ENCODE results near the gene PCMTD2.
"Not testable (repeated sequence)": the region's sequence is repeated elsewhere in the genome, so short reads cannot be mapped to it uniquely, and the experiment has no call there.

The PCMTD2 gene

DNA sequence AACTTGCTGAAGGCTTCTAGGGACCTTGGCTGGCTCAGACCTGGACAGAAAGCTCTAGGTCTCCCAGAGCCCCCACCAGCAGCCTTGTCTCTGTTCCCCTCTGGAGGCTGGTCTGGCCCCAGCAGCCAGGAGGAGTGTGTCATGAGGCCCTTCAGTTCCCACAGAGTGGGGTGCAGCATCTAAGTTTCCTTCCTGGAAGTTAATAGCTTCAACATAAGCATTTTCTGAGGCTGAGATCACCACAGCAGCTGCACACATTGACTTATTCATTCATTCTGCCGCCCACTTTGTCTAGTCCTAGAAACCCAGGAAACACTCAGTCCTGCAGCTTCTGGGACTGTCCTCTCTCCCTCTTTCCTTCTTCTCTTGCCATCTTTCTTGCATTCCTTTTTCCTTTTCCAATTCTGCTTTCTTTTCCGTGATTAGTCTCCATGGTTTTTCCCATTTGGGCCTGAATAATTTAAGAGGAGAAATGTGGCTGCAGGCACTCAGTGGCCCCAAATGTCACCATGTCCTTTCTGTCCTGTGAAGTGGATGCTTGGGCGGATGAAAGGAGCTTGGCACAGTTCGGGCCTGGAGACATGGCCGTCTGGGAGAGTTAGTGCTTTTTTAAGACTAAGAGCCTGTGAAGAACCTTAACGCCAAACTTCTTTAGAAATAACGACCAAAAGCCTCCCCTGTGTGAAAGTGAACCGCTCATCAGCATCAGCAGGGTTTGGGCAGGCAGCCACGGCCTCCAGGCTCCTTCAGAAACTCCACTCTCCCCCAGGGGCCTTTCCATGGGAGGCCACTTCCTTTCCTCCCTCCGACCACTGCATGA, 31.0 kb upstream of the PCMTD2 start:
- no peak for DNase-seq

GRCh38 chr20:64225171-64225595, 30.4 kb upstream of the PCMTD2 start:
- DNase-seq = no peak

DNA sequence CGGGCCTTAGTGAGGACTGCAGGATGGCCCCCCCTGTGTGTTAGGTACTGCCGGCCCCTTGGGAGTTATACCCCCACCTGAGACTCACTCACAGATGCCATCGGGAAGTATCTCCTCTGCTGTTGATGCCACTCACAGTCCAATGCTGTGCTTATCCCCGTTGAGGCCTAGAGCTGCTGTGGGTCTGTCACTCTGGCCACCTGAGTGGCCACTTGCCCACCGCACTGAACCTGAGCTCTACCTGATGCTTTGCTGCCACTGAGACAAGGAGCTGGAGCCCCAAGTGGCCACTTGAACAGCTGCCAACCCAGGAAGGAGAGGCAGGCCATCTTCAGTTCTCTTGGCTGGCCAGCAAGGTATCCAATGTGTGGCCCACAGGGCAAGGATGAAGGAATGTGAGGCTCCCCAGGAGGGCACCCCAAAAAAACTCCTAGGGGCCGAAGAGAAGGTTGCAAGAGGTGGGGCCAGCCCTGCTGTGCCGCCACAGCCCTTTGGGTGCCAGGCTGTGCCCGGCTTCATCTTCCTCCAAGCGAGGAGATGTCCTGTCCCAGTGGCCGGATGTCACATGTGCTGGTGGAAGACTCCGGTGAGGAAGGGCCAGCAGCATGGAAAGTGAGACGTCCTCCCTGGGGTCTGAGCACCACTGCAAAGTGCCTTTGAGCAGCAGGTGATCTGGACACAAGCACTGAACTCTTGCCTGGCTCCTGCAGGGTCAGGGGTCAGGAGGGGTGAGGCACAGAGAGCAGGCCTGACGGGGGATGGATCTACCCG, 29.5 kb upstream of the PCMTD2 start:
- no peak for DNase-seq

- no peak for DNase-seq
Measured at GRCh38 chr20:64226686-64227580, 28.6 kb upstream of the PCMTD2 start.

DNA sequence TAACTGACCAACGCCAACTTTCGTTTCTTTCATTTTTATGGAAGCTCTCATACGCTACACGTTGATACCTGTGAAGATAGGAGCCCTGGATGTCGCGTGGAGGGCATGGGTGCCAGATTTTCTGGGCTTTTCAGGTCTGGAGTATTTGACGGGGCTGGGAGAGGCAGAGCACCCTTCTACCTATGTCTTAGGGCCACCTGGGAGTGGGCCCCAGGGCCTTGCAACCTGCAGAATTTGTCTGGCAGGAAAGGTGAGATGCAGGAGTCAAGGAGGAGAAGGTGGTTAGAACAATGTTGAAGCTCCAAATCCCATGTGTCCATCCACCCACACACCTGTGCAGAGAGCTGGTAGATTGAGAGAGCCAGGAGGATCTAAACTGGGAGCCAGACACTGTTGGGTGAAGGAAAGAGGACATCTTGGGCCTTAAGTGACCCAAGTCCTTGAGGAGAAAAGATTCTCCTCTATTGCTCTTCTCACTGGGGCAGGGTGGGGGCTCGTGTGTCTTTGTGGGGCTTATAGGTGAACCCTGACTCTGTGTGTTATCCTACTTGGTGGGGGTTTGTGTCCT, 27.4 kb upstream of the PCMTD2 start:
- DNase-seq = no peak

DNA sequence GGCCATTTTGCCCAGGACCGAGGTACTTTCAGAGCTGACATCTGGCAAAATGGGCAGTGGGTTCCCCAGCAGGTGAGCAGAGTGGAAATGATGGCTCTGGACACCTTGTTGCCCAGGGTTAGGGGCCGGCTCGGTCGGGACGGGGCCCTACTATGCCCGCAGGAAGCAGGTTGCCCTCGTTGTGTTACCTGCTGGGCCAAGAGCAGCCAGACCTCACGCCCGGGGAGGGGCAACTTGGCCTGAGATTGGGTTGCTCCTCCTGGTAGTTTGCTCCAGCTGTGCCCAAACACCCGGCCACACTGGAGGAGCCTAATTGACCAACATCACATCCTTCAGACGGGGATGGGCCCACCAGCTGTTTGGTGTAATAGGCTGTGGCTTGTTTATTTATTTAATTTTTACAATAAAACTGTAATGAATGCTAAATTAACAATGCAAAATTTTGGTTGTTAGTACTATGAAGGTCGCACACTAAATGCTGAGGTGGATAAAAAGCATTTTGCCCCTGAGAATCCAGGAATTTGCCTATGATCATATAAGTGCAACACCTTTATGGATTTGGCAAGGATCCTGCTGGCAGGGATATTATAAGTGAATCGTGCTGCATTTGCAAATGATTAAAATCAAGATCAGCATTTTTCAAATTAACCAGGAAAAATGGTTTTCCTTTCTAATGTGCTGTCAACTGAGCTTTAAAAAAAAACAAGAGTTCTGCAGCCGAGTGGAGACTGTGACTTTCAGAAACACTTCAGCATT, 26.6 kb upstream of the PCMTD2 start:
- no peak for DNase-seq

GRCh38 chr20:64229507-64230061, 26.0 kb upstream of the PCMTD2 start:
- no peak for DNase-seq

DNA sequence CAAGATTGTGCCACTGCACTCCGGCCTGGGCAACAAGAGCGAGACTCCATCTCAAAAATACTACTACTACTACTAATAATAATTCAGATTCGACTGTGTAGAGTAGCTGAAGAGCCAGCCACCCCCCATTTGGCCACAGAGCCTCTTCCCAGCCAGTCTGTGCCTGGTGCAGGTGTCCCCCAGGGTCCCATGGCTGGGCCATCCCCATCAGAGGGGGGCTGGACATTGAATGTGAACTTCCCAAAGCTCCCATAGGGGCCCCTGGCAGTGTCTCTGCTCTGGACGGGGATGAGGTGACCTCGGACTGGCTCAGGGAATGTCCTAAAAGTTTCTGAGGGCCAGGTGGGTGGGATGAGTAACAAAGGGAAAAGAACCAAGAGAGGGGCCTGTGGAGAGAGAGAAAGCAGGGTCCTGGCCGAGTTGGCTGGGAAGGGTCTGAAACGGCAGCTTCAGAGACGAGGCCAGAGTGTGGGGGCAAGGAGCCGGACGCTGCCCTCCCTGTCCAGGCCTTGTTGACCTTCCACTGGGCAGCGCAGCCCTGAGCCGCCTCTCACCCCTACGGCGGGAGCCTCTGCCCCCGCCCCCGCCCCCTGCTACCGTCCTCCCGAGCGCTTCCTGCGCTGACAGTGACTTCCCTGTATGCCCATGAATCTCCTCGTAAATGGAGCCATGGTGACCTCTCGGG, 24.9 kb upstream of the PCMTD2 start:
- no peak for DNase-seq

- no peak for DNase-seq
Measured at GRCh38 chr20:64231621-64232550, 23.7 kb upstream of the PCMTD2 start.

DNA sequence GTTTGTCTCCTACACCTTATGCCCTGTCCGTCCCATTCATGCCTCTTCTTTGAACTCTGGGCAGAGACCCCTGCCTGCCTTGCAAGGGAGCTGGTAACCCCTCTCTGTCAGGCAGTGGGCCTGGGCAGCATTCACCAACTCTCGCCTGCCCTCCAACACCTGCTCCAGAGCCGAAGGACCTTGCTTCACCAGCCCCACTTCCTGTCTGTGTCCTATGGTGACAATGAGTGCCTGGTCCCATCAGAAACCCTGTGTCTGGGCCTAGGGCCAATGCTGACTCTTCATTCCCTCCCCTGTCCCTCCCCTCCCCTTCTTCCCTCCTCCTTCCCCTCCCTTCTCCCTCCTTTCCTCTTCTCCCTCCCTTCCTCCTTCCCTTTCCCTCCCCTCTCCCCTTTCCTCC, 22.8 kb upstream of the PCMTD2 start:
- no peak for DNase-seq

DNA sequence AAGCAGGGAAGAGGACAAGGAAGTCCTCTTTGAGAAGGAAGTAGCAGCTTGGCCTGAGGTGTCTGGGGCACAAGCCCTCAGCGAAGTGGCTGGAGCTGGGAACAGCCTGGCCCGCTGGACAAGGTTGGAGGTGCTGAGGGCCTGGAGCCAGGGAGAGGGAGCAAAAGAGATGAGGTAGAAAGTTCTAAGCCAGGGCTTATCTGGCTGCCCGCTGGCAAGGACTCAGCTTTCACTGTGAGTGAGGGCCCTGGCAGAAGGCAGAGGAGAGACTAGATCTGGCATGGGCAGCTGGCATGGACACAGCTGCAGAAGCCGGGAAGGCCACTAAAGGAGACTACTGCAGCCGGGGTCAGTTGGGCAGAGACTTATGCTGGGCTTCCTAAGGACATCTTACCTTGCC, 21.8 kb upstream of the PCMTD2 start:
- DNase-seq = no peak

GRCh38 chr20:64234291-64234791, 21.2 kb upstream of the PCMTD2 start:
- no peak for DNase-seq

DNA sequence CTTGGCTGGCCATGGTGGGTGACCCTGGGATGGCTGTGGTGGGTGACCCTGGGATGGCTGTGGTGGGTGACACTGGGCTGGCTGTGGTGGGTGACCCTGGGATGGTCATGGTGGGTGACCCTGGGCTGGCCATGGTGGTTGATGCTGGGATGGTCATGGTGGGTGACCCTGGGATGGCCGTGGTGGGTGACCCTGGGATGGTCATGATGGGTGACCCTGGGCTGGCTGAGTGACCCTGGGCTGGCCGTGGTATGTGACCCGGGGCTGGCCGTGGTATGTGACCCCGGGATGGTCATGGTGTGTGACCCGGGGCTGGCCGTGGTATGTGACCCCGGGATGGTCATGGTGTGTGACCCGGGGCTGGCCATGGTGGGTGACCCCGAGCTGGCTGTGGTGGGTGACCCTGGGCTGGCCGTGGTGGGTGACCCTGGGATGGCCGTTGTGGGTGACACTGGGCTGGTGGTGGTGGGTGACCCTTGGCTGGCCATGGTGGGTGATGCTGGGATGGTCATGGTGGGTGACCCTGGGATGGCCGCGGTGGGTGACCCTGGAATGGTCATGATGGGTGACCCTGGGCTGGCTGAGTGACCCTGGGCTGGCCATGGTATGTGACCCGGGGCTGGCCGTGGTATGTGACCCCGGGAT, 20.5 kb upstream of the PCMTD2 start:
- not testable (repeated sequence) for DNase-seq

DNA sequence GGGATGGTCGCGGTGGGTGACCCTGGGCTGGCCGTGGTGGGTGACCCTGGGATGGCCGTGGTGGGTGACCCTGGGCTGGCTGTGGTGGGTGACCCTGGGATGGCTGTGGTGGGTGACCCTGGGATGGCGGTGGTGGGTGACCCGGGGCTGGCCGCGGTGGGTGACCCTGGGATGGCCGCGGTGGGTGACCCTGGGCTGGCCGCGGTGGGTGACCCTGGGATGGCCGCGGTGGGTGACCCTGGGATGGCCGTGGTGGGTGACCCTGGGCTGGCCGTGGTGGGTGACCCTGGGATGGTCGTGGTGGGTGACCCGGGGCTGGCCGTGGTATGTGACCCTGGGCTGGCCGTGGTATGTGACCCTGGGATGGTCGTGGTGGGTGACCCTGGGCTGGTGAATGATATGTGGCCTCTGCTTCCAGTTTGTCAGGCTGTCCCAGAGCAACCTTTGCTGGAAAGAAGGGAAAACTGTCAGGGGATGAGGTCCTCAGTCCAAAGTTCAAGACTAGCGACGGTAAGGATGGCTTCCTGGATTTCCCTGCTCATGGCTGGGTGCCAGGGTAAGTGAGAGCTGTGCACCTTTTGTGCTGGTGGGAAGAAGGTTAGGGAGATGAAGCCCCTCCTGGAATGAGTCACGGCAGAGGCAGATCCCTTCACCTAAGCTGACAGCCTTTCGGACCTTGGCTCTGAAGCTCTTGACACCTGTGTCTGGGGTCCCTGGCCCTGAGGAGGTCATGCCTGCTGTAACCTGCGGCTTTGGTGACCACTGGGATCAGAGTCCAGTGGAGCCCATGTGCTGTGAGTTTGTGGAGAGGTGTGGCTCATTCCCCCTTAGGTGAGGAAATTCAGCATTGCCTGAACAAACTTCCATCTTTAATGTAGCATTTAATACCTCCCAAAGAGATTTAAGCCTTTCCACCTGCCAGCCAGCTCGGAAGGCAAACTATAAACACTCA, 19.1 kb upstream of the PCMTD2 start:
- DNase-seq = no peak

GRCh38 chr20:64237316-64237715, 18.2 kb upstream of the PCMTD2 start:
- no peak for DNase-seq

GRCh38 chr20:64238115-64238825, 17.3 kb upstream of the PCMTD2 start:
- DNase-seq = no peak

DNA sequence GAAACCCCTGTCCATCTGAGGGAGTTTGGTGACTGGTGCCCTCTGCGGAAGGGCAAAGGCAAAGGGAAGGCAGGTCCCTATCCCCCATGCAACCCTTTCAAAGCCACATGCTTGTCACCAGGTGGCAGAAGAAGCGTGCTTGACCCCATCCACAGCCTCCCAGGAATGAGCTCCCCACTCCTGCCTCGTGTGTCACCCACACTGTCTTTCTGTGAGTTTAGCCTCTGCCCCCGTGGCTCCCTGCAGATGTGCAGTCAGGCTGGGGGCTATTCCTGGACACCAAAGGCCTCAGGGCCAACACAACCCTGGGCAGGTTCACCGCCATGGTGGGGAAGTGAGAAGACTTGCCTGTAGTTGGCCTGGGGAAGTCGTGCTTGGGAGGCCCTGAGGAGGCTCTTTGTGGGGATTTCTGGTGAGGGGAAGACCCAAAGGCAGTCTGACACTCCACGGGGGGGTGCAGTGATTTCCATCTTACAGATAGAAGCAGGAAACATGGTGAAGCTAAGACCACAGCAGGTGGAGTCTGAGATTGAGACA, 16.6 kb upstream of the PCMTD2 start:
- DNase-seq = no peak

All from activated T-cell treated with anti-CD3 and anti-CD28 coated beads, Interleukin-2, amount 50 U/mL, for 1 hour (primary cell).